Measurements from ENCODE around the gene RXFP4. TPM values are rescaled to one million over a fixed set of nuclear protein-coding genes. Genes with fewer than 3 reads are reported as not detected.
A peak's percentile ranks its signal among the peaks of the same experiment; 100 is the strongest.

RXFP4 gene, protein sequence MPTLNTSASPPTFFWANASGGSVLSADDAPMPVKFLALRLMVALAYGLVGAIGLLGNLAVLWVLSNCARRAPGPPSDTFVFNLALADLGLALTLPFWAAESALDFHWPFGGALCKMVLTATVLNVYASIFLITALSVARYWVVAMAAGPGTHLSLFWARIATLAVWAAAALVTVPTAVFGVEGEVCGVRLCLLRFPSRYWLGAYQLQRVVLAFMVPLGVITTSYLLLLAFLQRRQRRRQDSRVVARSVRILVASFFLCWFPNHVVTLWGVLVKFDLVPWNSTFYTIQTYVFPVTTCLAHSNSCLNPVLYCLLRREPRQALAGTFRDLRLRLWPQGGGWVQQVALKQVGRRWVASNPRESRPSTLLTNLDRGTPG
- not detected for total RNA-seq
- not detected for polyA plus RNA-seq

DNA sequence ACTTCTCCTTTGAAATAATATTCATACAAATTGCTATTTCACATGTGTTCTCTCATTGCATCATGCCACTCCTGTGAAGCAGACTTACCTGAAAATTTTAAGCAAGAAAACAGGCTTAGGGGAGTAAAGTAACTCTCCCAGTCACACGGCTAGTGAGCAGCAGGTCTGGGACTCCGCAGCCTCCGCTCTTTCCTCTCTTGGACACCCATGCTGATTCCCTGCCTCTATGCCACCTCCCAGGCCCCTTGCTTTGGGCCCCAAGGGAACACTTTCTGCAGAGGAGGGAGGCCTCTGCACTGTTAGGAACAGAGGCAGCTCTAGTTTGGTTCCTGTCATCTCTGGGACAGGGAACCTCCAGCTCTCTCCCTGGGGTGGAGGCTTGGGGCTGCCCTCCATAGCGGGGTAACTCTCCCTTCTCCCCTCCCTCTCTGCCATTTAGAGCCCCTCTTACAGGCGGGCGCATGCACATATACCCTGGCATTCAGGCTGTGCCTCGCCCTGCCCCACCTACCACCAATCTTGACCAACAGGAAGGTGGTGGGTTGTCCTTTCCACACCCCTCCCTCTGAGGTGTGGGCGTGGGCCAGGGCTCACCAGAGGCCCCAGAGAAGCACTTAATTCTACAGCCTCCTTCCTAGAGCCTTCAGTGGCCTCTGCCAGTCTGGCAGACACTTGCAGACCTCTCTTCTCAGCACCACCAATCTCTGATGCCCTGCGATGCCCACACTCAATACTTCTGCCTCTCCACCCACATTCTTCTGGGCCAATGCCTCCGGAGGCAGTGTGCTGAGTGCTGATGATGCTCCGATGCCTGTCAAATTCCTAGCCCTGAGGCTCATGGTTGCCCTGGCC is at the start of gene RXFP4:
TSS of gene RXFP4 (plus strand) at position 646 of the 852 bp plus-strand sequence. CDS start at position 718, 72 bp downstream.
- DNase-seq (ENCODE audit: low spot score): no peak
- Histone ChIP-seq H3K4me3 (ENCODE audit: low read depth in 1 of 3, low read length in 3 of 3) (no peak within 1 kb of the TSS), H3K9me3 (ENCODE audit: control insufficient read depth in 4 of 4, low read length in 3 of 4) (no peaks in the 10 kb centered on the region), H3K27ac (ENCODE audit: low read depth in 1 of 2, low read length in 2 of 2) (peak within 1 kb of the TSS; percentile 13 to 42), H3K9ac (ENCODE audit: low read depth in 1 of 2, low read length in 2 of 2) (no peak within 1 kb of the TSS), H3K36me3 (ENCODE audit: control insufficient read depth in 4 of 4, insufficient read depth in 3 of 4, low read depth in 1 of 4, low read length in 3 of 4) (no peaks in the 10 kb centered on the region), H3K27me3 (ENCODE audit: control insufficient read depth in 4 of 4, insufficient read depth in 4 of 4, low read length in 3 of 4) (no peaks in the 10 kb centered on the region), H3K4me1 (ENCODE audit: control insufficient read depth in 4 of 4, insufficient read depth in 4 of 4, low read length in 3 of 4) (peaks cover 3 to 20% (median 8%) of the 10 kb centered on the region in 4 donors)
- 76% methylated on average over 11 of the region's 11 CpGs for WGBS
- TF ChIP-seq MAX (IDR thresholded peaks at IDR 0.05): no peak
- no peak for TF ChIP-seq RXRA (IDR thresholded peaks at IDR 0.05)
- TF ChIP-seq JUND (IDR thresholded peaks at IDR 0.05): no peak
- TF ChIP-seq, protein P1, sequence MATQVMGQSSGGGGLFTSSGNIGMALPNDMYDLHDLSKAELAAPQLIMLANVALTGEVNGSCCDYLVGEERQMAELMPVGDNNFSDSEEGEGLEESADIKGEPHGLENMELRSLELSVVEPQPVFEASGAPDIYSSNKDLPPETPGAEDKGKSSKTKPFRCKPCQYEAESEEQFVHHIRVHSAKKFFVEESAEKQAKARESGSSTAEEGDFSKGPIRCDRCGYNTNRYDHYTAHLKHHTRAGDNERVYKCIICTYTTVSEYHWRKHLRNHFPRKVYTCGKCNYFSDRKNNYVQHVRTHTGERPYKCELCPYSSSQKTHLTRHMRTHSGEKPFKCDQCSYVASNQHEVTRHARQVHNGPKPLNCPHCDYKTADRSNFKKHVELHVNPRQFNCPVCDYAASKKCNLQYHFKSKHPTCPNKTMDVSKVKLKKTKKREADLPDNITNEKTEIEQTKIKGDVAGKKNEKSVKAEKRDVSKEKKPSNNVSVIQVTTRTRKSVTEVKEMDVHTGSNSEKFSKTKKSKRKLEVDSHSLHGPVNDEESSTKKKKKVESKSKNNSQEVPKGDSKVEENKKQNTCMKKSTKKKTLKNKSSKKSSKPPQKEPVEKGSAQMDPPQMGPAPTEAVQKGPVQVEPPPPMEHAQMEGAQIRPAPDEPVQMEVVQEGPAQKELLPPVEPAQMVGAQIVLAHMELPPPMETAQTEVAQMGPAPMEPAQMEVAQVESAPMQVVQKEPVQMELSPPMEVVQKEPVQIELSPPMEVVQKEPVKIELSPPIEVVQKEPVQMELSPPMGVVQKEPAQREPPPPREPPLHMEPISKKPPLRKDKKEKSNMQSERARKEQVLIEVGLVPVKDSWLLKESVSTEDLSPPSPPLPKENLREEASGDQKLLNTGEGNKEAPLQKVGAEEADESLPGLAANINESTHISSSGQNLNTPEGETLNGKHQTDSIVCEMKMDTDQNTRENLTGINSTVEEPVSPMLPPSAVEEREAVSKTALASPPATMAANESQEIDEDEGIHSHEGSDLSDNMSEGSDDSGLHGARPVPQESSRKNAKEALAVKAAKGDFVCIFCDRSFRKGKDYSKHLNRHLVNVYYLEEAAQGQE (IDR thresholded peaks at IDR 0.05): no peak
- no peak for TF ChIP-seq TAF1 (conservative IDR thresholded peaks at IDR 0.05)
- TF ChIP-seq NR2F2 (IDR thresholded peaks at IDR 0.05): no peak
- TF ChIP-seq SP1 (IDR thresholded peaks at IDR 0.05): no peak
- TF ChIP-seq ZBTB33 (IDR thresholded peaks at IDR 0.05): no peak
- TF ChIP-seq GABPA (IDR thresholded peaks at IDR 0.05 in 1 of 2, conservative IDR thresholded peaks at IDR 0.05 in 1 of 2): no peak
- no peak for TF ChIP-seq CTCF (IDR thresholded peaks at IDR 0.05; ENCODE audit: low read depth, low read length, missing input control)
- no peak for TF ChIP-seq HNF4A (conservative IDR thresholded peaks at IDR 0.05)
- no peak for TF ChIP-seq HNF4G (IDR thresholded peaks at IDR 0.05)
- no peak for TF ChIP-seq RAD21 (IDR thresholded peaks at IDR 0.05)
- TF ChIP-seq FOXA2 (IDR thresholded peaks at IDR 0.05): no peak

All from liver (tissue), 9 donors.